Neural progenitor cell (in vitro differentiated cells): ENCODE measurements around the gene KIF25. TPM values are rescaled to one million over a fixed set of nuclear protein-coding genes. Genes with fewer than 3 reads are reported as not detected.
"Not testable (repeated sequence)": the region's sequence is repeated elsewhere in the genome, so short reads cannot be mapped to it uniquely, and the experiment has no call there.

Source experiments
- DNase-seq: peaks from one replicate; pipeline ENCODE4 v3.0.0-alpha.2; 2016; ENCODE audit warnings: low spot score
- H2AFZ ChIP-seq: fragments of 200-600 bp; sonication (generic); replicated peaks from 2 replicates; pipeline ENCODE4 v1.6.1; 2016; ENCODE audit warnings: antibody characterized with exemption
- H3F3A ChIP-seq: fragments of 200-600 bp; sonication (generic); 2 replicates; pipeline ENCODE4 v1.6.1; 2016; ENCODE audit warnings: antibody characterized with exemption, low read depth
- H3K27ac ChIP-seq: fragments of 200-600 bp; sonication (generic); 2 replicates; pipeline ENCODE4 v1.5.1; 2016; ENCODE audit warnings: mild to moderate bottlenecking
- H3K27me3 ChIP-seq: fragments of 200-600 bp; sonication (generic); 2 replicates; pipeline ENCODE4 v1.6.1; 2016; ENCODE audit warnings: mild to moderate bottlenecking, moderate library complexity
- H3K36me3 ChIP-seq: fragments of 200-600 bp; sonication (generic); 2 replicates; pipeline ENCODE4 v1.5.1; 2016
- H3K4me1 ChIP-seq: fragments of 200-600 bp; sonication (generic); 2 replicates; pipeline ENCODE4 v1.6.1; 2016; ENCODE audit warnings: mixed run types
- H3K4me2 ChIP-seq: fragments of 200-600 bp; sonication (generic); 2 replicates; pipeline ENCODE4 v1.6.1; 2016
- H3K4me3 ChIP-seq: fragments of 200-600 bp; sonication (generic); 2 replicates; pipeline ENCODE4 v1.5.1; 2016
- H3K79me2 ChIP-seq: fragments of 200-600 bp; sonication (generic); 2 replicates; pipeline ENCODE4 v1.6.1; 2016; ENCODE audit warnings: low read depth
- H3K9ac ChIP-seq: fragments of 200-600 bp; sonication (generic); 2 replicates; pipeline ENCODE4 v1.6.1; 2016
- H3K9me3 ChIP-seq: fragments of 200-600 bp; sonication (generic); 2 replicates; pipeline ENCODE4 v1.5.1; 2016; ENCODE audit warnings: low read depth
- H4K20me1 ChIP-seq: fragments of 200-600 bp; sonication (generic); 2 replicates; pipeline ENCODE4 v1.6.1; 2016; ENCODE audit warnings: low read depth
- H3K27ac Mint-ChIP-seq: 3 replicates; pipeline ENCODE4 v1.8.0; 2021; ENCODE audit warnings: mixed read lengths
- H3K27me3 Mint-ChIP-seq: 2 replicates; pipeline ENCODE4 v1.8.0; 2022; ENCODE audit warnings: low read depth, mild to moderate bottlenecking, inconsistent platforms, moderate library complexity, mixed read lengths; ENCODE audit not compliant: insufficient read depth
- H3K36me3 Mint-ChIP-seq: 3 replicates; pipeline ENCODE4 v1.8.0; 2021; ENCODE audit warnings: mixed read lengths
- H3K4me1 Mint-ChIP-seq: 3 replicates; pipeline ENCODE4 v1.8.0; 2021; ENCODE audit warnings: mixed read lengths
- H3K4me3 Mint-ChIP-seq: 3 replicates; pipeline ENCODE4 v1.8.0; 2021; ENCODE audit warnings: mild to moderate bottlenecking, moderate library complexity, mixed read lengths
- H3K9me3 Mint-ChIP-seq: 3 replicates; pipeline ENCODE4 v1.8.0; 2020; ENCODE audit warnings: mixed read lengths
- CTCF ChIP-seq: fragments of 200-600 bp; sonication (generic); IDR thresholded peaks from 2 replicates; pipeline ENCODE4 v1.5.1; 2017; ENCODE audit warnings: antibody characterized with exemption, mild to moderate bottlenecking
- EZH2 ChIP-seq: fragments of 200-600 bp; sonication (generic); IDR thresholded peaks from 2 replicates; pipeline ENCODE4 v1.6.1; 2017; ENCODE audit warnings: antibody characterized with exemption, mild to moderate bottlenecking, moderate library complexity
- EZH2phosphoT487 ChIP-seq: fragments of 200-600 bp; sonication (generic); IDR thresholded peaks from 2 replicates; pipeline ENCODE4 v1.6.1; 2017; ENCODE audit warnings: antibody characterized with exemption
- total RNA-seq: library from RNA; depleted of rRNA; stranded (reverse); fragments of >200 nt; gene quantifications from 2 replicates; pipeline ENCODE4 v1.2.3, GENCODE V29; 2015; ENCODE audit warnings: low replicate concordance

Gene KIF25
- total RNA-seq, 1 donor from 2014 or later: 1.2 TPM

GRCh38 chr6:167996424-167997199, 859 bp upstream of the KIF25 start:
- DNase-seq: peak; percentile 34
- Histone ChIP-seq H3K4me2 (no peak overlapping the region), H3K27me3 (no peaks in the 10 kb centered on the region), H3K79me2 (no peaks in the 10 kb centered on the region), H3K4me1 (no peaks in the 10 kb centered on the region), H3K27ac (no peak overlapping the region), H3K9ac (no peak overlapping the region), H3K36me3 (no peaks in the 10 kb centered on the region), H3F3A (no peaks in the 10 kb centered on the region), H3K9me3 (no peaks in the 10 kb centered on the region), H4K20me1 (no peaks in the 10 kb centered on the region), H3K4me3 (no peak overlapping the region), H2AFZ (no peak overlapping the region)
- H3K4me3 Mint-ChIP-seq: peak overlapping the region; percentile 27
- no peaks in the 10 kb centered on the region for H3K9me3 Mint-ChIP-seq
- H3K36me3 Mint-ChIP-seq: no peaks in the 10 kb centered on the region
- peaks cover 11% of the 10 kb centered on the region for H3K4me1 Mint-ChIP-seq
- peaks cover 3% of the 10 kb centered on the region for H3K27me3 Mint-ChIP-seq
- H3K27ac Mint-ChIP-seq: no peak overlapping the region
- no peak for TF ChIP-seq EZH2

GRCh38 chr6:167998215-167998614, 744 bp downstream of the KIF25 start:
- H3K27ac ChIP-seq: no peak overlapping the region
- H3K4me1 ChIP-seq: peaks cover 4% of the 10 kb centered on the region
- Mint-ChIP-seq H3K27ac (no peak overlapping the region), H3K27me3 (peaks cover 5% of the 10 kb centered on the region), H3K4me1 (peaks cover 11% of the 10 kb centered on the region), H3K9me3 (no peaks in the 10 kb centered on the region), H3K4me3 (no peak overlapping the region), H3K36me3 (no peaks in the 10 kb centered on the region)
- H3K36me3 ChIP-seq: no peaks in the 10 kb centered on the region
- no peaks in the 10 kb centered on the region for H4K20me1 ChIP-seq
- no peak overlapping the region for H3K9ac ChIP-seq
- H2AFZ ChIP-seq: no peak overlapping the region
- H3F3A ChIP-seq: no peaks in the 10 kb centered on the region
- no peak overlapping the region for H3K4me2 ChIP-seq
- H3K79me2 ChIP-seq: no peaks in the 10 kb centered on the region
- TF ChIP-seq CTCF (no peak), EZH2phosphoT487 (no peak), EZH2 (no peak)
- no peaks in the 10 kb centered on the region for H3K27me3 ChIP-seq
- H3K4me3 ChIP-seq: no peak overlapping the region
- no peaks in the 10 kb centered on the region for H3K9me3 ChIP-seq
- DNase-seq: no peak

DNA sequence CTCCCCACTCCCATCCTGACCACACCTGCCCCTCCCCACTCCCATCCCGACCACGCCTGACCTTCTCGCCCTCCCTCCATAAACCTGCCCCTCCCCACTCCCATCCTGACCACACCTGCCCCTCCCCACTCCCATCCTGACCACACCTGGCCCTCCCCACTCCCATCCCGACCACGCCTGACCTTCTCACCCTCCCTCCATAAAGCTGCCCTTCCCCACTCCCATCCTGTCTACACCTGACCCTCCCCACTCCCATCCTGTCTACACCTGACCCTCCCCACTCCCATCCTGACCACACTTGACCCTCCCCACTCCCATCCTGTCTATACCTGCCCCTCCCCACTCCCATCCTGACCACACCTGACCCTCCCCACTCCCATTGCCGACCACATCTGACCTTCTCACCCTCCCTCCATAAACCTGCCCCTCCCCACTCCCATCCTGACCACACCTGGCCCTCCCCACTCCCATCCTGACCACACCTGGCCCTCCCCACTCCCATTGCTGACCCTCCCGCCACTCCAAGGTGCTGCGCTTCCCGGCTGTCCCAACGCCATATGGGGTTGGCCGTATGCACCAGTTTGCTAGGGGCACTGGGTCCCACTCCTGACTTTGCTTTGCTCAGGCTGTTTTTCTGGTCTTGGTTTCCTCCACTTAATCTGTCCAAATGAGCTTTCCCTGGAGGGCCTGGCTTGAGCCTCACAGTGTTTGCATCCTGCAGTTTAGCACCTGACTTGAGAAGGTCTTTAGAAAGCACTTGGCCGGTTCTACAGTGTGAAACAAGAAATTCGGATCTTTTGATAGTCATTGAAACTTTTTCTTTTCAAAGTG, 2.9 kb downstream of the KIF25 start:
- Mint-ChIP-seq H3K36me3 (no peaks in the 10 kb centered on the region), H3K27me3 (peaks cover 6% of the 10 kb centered on the region), H3K4me3 (no peak overlapping the region), H3K4me1 (peaks cover 9% of the 10 kb centered on the region), H3K9me3 (peaks cover 5% of the 10 kb centered on the region), H3K27ac (no peak overlapping the region)
- peaks cover 4% of the 10 kb centered on the region for H3K4me1 ChIP-seq
- no peaks in the 10 kb centered on the region for H3K79me2 ChIP-seq
- no peak overlapping the region for H3K4me3 ChIP-seq
- no peaks in the 10 kb centered on the region for H3K9me3 ChIP-seq
- H3K27ac ChIP-seq: no peak overlapping the region
- H3F3A ChIP-seq: no peaks in the 10 kb centered on the region
- no peaks in the 10 kb centered on the region for H4K20me1 ChIP-seq
- no peak for DNase-seq
- H3K27me3 ChIP-seq: no peaks in the 10 kb centered on the region
- no peaks in the 10 kb centered on the region for H3K36me3 ChIP-seq
- TF ChIP-seq EZH2 (no peak), EZH2phosphoT487 (no peak), CTCF (no peak)
- H2AFZ ChIP-seq: no peak overlapping the region
- H3K9ac ChIP-seq: no peak overlapping the region
- no peak overlapping the region for H3K4me2 ChIP-seq

DNA sequence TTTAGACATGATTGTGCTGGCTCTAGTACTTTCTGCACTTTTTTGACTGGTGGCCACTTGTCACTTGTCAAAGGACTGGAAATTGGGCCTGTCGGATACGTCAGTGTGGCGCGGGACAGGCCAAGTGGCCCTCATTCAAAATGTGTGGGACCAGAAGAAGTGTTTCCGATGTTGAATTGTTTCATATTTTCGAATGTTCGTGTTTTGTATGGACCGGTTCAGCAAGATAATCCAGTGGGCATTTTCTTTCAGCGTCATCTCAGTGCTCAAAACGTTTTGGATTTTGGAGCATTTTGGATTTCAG, 3.5 kb downstream of the KIF25 start:
- H3K36me3 Mint-ChIP-seq: no peaks in the 10 kb centered on the region
- Histone ChIP-seq H3F3A (no peaks in the 10 kb centered on the region), H3K79me2 (no peaks in the 10 kb centered on the region), H3K36me3 (no peaks in the 10 kb centered on the region), H2AFZ (no peak overlapping the region), H4K20me1 (no peaks in the 10 kb centered on the region), H3K9ac (no peak overlapping the region), H3K4me3 (no peak overlapping the region), H3K4me2 (no peak overlapping the region), H3K27me3 (no peaks in the 10 kb centered on the region), H3K4me1 (peaks cover 4% of the 10 kb centered on the region), H3K9me3 (no peaks in the 10 kb centered on the region), H3K27ac (no peak overlapping the region)
- TF ChIP-seq CTCF: no peak
- no peak for TF ChIP-seq EZH2phosphoT487
- no peak for TF ChIP-seq EZH2
- peaks cover 9% of the 10 kb centered on the region for H3K4me1 Mint-ChIP-seq
- H3K9me3 Mint-ChIP-seq: peaks cover 8% of the 10 kb centered on the region
- DNase-seq: no peak
- no peak overlapping the region for H3K4me3 Mint-ChIP-seq
- no peak overlapping the region for H3K27ac Mint-ChIP-seq
- peaks cover 6% of the 10 kb centered on the region for H3K27me3 Mint-ChIP-seq

DNA sequence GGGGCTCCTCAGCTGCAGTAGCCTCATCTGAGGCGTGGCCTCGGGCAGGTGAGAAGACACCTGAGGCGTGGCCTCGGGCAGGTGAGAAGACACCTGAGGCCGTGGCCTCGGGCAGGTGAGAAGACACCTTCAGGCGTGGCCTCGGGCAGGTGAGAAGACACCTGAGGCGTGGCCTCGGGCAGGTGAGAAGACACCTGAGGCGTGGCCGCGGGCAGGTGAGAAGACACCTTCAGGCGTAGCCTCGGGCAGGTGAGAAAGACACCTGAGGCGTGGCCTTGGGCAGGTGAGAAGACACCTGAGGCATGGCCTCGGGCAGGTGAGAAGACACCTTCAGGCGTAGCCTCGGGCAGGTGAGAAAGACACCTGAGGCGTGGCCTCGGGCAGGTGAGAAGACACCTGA, 4.0 kb downstream of the KIF25 start:
- not testable (repeated sequence) for H3K27me3 ChIP-seq, H3F3A ChIP-seq, H3K27me3 Mint-ChIP-seq, H3K9me3 ChIP-seq, H3K27ac Mint-ChIP-seq, H3K4me1 ChIP-seq, H3K4me1 Mint-ChIP-seq, H3K79me2 ChIP-seq, H3K36me3 ChIP-seq, H3K4me3 Mint-ChIP-seq, H4K20me1 ChIP-seq, H3K4me2 ChIP-seq, H2AFZ ChIP-seq, DNase-seq, H3K36me3 Mint-ChIP-seq, H3K4me3 ChIP-seq, H3K9me3 Mint-ChIP-seq, H3K27ac ChIP-seq, H3K9ac ChIP-seq
